Fibroblast of mammary gland (primary cell): Measurements from ENCODE around the gene KCNJ1.

Source experiments
- DNase-seq: peaks from one replicate; pipeline ENCODE4 v3.0.0-alpha.2; 2010; ENCODE audit warnings: low read depth
- H3K4me3 ChIP-seq: 2 replicates; pipeline ENCODE4 v1.5.1; 2011; ENCODE audit warnings: low read depth, mild to moderate bottlenecking, low read length, moderate library complexity; ENCODE audit not compliant: control insufficient read depth
- TF ChIP-seq, protein P1 (sequence below): conservative IDR thresholded peaks from 2 replicates; pipeline ENCODE4 v1.5.1; 2011; ENCODE audit warnings: low read depth, low read length, inconsistent platforms; ENCODE audit not compliant: control insufficient read depth, insufficient read depth

The KCNJ1 gene

DNA sequence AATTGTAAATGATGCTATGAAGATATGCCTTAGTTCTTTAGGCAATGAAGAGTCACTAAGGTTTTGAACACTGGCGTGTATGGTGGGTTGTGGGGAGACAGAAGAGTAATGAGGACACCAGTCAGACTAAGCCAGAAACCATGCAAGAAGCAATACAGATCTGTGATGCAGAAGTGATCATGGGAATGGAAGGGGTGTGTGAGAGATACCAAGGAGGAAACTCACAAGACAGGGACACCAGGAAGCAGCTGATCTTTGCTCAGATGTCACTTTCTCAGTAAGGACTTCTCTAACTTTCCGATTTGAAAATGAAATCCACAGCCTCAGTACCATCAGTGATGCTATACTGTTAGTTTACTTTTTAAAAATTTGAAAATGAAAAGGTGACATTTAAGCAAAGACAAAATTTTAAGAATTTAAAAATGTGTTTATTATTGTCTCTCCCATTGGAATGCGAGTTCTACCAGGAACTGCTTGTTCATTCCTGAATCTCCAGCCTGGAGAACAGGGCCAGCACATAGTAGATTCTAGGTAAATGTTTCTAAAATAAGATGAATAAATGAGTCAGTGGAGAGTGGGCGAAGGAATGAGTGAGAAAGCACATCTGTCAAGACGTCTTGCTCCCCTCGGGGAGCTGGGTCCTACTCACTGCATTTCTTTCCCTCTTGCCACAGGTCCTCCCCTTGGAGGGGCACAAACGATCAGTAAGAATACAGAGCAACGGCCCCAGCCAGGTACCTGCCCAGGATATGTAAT is 60.4 kb downstream of the KCNJ1 start:
- H3K4me3 ChIP-seq: no peak overlapping the region
- DNase-seq: peak; percentile 21
- TF ChIP-seq, protein P1, sequence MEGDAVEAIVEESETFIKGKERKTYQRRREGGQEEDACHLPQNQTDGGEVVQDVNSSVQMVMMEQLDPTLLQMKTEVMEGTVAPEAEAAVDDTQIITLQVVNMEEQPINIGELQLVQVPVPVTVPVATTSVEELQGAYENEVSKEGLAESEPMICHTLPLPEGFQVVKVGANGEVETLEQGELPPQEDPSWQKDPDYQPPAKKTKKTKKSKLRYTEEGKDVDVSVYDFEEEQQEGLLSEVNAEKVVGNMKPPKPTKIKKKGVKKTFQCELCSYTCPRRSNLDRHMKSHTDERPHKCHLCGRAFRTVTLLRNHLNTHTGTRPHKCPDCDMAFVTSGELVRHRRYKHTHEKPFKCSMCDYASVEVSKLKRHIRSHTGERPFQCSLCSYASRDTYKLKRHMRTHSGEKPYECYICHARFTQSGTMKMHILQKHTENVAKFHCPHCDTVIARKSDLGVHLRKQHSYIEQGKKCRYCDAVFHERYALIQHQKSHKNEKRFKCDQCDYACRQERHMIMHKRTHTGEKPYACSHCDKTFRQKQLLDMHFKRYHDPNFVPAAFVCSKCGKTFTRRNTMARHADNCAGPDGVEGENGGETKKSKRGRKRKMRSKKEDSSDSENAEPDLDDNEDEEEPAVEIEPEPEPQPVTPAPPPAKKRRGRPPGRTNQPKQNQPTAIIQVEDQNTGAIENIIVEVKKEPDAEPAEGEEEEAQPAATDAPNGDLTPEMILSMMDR: no peak

DNA sequence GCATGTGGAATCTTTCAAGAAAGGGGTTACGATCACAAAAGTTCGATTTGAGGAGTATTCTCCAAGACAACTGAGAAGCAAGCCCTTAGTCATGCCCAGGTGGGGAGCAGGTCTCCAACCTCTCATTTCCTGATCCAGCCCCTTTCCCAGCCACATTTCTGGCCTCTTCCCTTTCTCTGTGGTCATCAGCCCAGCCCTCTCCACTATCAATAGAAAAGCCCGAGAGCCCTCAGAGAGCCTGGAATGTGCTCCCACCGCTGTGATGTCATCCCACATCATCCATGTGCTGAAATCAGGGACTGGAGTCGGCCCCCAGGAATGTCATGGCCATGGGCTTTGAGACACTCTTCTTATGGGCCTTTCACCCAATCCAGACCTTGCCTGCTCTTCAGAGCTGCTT is 62.6 kb downstream of the KCNJ1 start:
- TF ChIP-seq, protein P1: no peak
- no peak overlapping the region for H3K4me3 ChIP-seq
- peak; percentile 30 for DNase-seq

DNA sequence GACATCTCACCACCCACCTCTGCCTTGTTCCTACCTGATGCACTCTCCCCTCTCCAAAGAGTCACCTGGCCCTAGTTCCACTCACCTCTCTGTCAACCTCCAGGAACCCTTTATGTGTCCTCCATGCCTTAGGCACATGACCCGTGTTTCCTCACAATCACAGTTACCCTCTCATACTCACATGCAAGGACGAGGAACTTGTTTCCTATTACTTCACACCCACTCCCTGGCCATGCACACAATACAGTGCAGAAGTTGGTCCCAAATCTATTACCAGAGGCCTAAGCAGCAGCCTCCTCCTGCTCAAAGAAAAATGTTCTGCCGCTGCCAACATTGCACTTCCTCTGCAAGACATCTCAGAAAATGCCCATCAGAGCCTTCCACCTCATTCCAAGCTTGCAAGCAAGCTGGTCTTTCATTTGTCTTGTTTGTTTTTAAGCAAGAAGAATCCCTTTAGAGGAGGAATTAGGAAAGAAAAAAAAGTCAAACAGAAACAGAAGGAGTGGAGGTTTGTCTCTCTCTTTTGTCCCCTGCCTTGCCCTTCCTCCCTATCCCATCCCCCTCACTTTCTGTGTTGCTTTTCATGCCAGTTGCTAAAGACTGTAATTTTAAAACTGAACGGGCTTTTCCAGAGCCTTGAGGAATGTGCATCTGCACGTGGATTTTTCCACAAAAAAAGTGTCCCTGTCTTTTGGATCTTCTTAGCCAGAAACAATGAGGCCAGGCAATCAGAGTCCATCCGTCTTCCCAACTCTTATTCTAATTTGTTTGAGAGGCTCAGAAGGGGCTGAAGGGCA is 63.4 kb downstream of the KCNJ1 start:
- no peak for DNase-seq
- H3K4me3 ChIP-seq: no peak overlapping the region
- TF ChIP-seq, protein P1: no peak

DNA sequence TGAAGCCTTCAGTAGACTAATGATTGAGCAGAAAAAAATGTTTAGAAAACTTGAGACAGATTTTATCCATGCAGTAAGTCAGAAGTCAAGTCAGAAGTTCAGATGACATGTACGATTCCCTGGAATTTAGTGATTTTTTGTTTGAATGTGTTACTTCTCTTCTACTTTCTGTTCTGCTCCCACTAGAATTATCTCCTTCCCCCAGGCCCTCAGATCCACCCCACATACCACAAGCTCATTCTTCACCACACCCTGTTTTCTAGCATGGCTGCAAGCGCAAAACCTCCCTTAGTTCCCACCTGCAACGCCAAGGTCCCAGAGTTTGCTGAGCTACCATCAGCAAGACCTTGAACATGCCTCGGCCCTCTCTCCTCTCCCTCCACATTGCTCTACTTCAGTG is 64.1 kb downstream of the KCNJ1 start:
- no peak for DNase-seq
- TF ChIP-seq, protein P1: no peak
- H3K4me3 ChIP-seq: no peak overlapping the region

DNA sequence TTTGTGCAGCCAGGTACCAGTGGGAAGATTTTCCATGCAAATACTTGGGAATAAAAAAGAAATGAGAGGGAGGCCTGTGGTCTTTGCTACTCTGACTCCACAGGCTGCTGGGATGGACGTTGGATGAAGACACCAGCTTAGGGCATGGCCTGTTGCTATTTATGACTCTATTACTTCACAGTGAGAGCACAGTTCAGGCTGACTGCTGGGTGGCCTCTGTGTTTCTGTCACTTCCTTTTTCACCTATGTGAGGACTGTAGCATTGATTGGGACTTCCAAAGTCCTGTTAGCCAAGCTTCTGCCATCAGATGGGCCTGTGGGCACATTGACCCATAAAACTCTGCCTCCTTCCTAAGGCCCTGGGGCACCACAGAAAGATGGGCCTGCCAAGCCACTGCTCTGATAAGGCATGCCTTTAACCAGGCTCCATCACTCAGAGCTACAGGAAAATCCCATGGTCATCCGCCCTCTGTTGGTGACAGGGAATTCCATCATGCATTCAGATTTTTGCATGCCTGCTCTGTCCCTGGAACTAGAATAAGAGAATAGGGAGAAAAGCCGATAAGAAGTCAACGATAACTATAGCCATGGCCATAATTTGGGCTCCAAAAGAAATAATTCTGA is 64.6 kb downstream of the KCNJ1 start:
- no peak for DNase-seq
- TF ChIP-seq, protein P1: peak; percentile 43
- H3K4me3 ChIP-seq: no peak overlapping the region

DNA sequence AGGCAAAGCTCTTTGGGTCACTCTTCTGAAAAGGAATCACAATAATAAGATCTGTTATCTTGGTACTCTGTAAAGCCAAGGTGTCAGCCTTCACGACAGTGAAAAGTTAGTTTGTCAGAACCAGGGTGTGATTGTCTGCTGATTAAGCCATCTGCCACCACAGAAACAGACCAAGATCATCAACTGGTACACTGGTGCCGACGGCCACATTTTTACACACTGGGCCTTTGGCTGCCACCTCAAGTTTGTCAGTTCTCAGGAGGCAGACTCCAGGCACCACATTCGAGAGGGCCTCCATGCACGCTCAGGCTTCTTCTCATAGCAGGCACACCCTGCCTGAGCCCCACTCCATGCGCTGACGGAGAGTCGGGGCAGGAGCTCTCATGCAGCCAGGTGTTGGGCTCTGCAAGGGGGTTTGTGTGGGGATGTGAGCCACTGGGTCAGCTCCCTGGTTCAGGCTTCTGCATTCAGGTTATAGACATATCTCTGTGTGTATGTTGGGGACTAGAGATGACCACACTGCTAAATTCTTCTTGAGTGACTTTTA is 66.2 kb downstream of the KCNJ1 start:
- no peak for DNase-seq
- H3K4me3 ChIP-seq: no peak overlapping the region
- TF ChIP-seq, protein P1: no peak
